HEK293 (cell line): Measurements from ENCODE around the gene VAMP8.

ENCODE experiments used
- CTCF ChIA-PET: fragments of 350-600 bp; formaldehyde crosslinking; extraction: SDS; loops from one replicate; lab custom pipeline; 2021; ENCODE audit warnings: antibody characterized with exemption; lab: Yijun Ruan, JAX
- POLR2A ChIA-PET: fragments of 300-600 bp; formaldehyde crosslinking; extraction: SDS; loops from one replicate; lab custom pipeline; 2020; ENCODE audit warnings: antibody characterized with exemption, inconsistent platforms; lab: Yijun Ruan, JAX
- H3K27ac ChIP-seq: fragments of 200-500 bp; sonication (Bioruptor generic); 2 replicates; pipeline ENCODE4 v1.5.1; 2014; ENCODE audit warnings: low read depth, low read length, control low read depth, inconsistent platforms; ENCODE audit errors: extremely low read depth
- H3K36me3 ChIP-seq, 2 experiments: fragments of 200-500 bp in 1 of 2; sonication (Bioruptor generic) in 1 of 2; 1 replicate in 1 of 2; 2 replicates in 1 of 2; pipeline ENCODE4 v1.5.1; 2014 to 2017; ENCODE audit warnings: inconsistent platforms in 2 of 2, low read length in 2 of 2; ENCODE audit not compliant: control insufficient read depth in 2 of 2, insufficient read depth in 1 of 2
- H3K4me1 ChIP-seq: fragments of 200-500 bp; sonication (Bioruptor generic); 2 replicates; pipeline ENCODE4 v1.5.1; 2014; ENCODE audit warnings: mild to moderate bottlenecking, low read length, inconsistent platforms; ENCODE audit not compliant: control insufficient read depth, insufficient read depth
- H3K4me3 ChIP-seq: 2 replicates; pipeline ENCODE4 v1.5.1; 2011; ENCODE audit warnings: low read depth, mild to moderate bottlenecking, control low read depth, low read length, moderate library complexity
- H3K9me3 ChIP-seq: fragments of 200-500 bp; sonication (Bioruptor generic); 2 replicates; pipeline ENCODE4 v1.5.1; 2014; ENCODE audit warnings: low read depth, low read length, inconsistent platforms; ENCODE audit not compliant: control insufficient read depth, insufficient read depth
- BCL11B ChIP-seq: fragments of 450-650 bp; formaldehyde crosslinking; IDR thresholded peaks from 2 replicates; pipeline ENCODE4 v1.5.1; 2016; ENCODE audit warnings: low read depth, missing biosample characterization, missing genetic modification characterization
- OVOL3 ChIP-seq: fragments of 450-650 bp; formaldehyde crosslinking; IDR thresholded peaks from 2 replicates; pipeline ENCODE4 v1.5.1; 2016; ENCODE audit warnings: missing biosample characterization, missing genetic modification characterization
- ZBTB20 ChIP-seq: fragments of 450-650 bp; formaldehyde crosslinking; IDR thresholded peaks from 2 replicates; pipeline ENCODE4 v1.5.1; 2016; ENCODE audit warnings: missing biosample characterization, missing genetic modification characterization
- ZFP41 ChIP-seq: fragments of 450-650 bp; formaldehyde crosslinking; IDR thresholded peaks from 2 replicates; pipeline ENCODE4 v1.5.1; 2016; ENCODE audit warnings: missing biosample characterization, missing genetic modification characterization, borderline replicate concordance
- ZNF112 ChIP-seq: fragments of 450-650 bp; formaldehyde crosslinking; IDR thresholded peaks from 2 replicates; pipeline ENCODE4 v1.5.0; 2017; ENCODE audit warnings: missing biosample characterization, missing genetic modification characterization
- ZNF146 ChIP-seq: fragments of 450-650 bp; formaldehyde crosslinking; IDR thresholded peaks from 2 replicates; pipeline ENCODE4 v1.5.1; 2016; ENCODE audit warnings: missing biosample characterization, missing genetic modification characterization
- ZNF169 ChIP-seq: fragments of 450-650 bp; formaldehyde crosslinking; IDR thresholded peaks from 2 replicates; pipeline ENCODE4 v1.5.1; 2016; ENCODE audit warnings: missing biosample characterization, missing genetic modification characterization
- ZNF24 ChIP-seq: fragments of 450-650 bp; formaldehyde crosslinking; IDR thresholded peaks from 2 replicates; pipeline ENCODE4 v1.5.1; 2016; ENCODE audit warnings: missing biosample characterization, missing genetic modification characterization
- ZNF292 ChIP-seq: fragments of 450-650 bp; formaldehyde crosslinking; IDR thresholded peaks from 2 replicates; pipeline ENCODE4 v1.5.1; 2016; ENCODE audit warnings: low read depth, missing biosample characterization, missing genetic modification characterization, borderline replicate concordance
- ZNF529 ChIP-seq: fragments of 450-650 bp; formaldehyde crosslinking; IDR thresholded peaks from 2 replicates; pipeline ENCODE4 v1.5.1; 2017; ENCODE audit warnings: missing genetic modification characterization, missing biosample characterization; ENCODE audit not compliant: insufficient replicate concordance
- ZNF600 ChIP-seq: fragments of 450-650 bp; formaldehyde crosslinking; IDR thresholded peaks from 2 replicates; pipeline ENCODE4 v1.5.1; 2016; ENCODE audit warnings: missing biosample characterization, missing genetic modification characterization
- ZNF658 ChIP-seq: fragments of 450-650 bp; formaldehyde crosslinking; IDR thresholded peaks from 2 replicates; pipeline ENCODE4; 2016; ENCODE audit warnings: missing biosample characterization, missing genetic modification characterization
- ZNF664 ChIP-seq: fragments of 450-650 bp; formaldehyde crosslinking; IDR thresholded peaks from 2 replicates; pipeline ENCODE4 v1.5.1; 2016; ENCODE audit warnings: missing biosample characterization, missing genetic modification characterization
- ZNF677 ChIP-seq: fragments of 450-650 bp; IDR thresholded peaks from 2 replicates; pipeline ENCODE4 v1.5.0; 2018; ENCODE audit warnings: missing biosample characterization, mild to moderate bottlenecking, missing genetic modification characterization, moderate library complexity
- ZNF776 ChIP-seq: fragments of 450-650 bp; formaldehyde crosslinking; IDR thresholded peaks from 2 replicates; pipeline ENCODE4 v1.5.0; 2017; ENCODE audit warnings: missing biosample characterization, missing genetic modification characterization, borderline replicate concordance
- TF ChIP-seq, protein P1 (sequence below): fragments of 450-650 bp; formaldehyde crosslinking; IDR thresholded peaks from 2 replicates; pipeline ENCODE4 v1.5.1; 2017; ENCODE audit warnings: missing biosample characterization, missing genetic modification characterization
- TF ChIP-seq, protein P2 (sequence below): fragments of 450-650 bp; formaldehyde crosslinking; IDR thresholded peaks from 2 replicates; pipeline ENCODE4 v1.5.1; 2016; ENCODE audit warnings: missing biosample characterization, missing genetic modification characterization
- TF ChIP-seq, protein P3 (sequence below): fragments of 450-650 bp; formaldehyde crosslinking; IDR thresholded peaks from 2 replicates; pipeline ENCODE4 v1.5.1; 2017; ENCODE audit warnings: missing biosample characterization, mild to moderate bottlenecking, missing genetic modification characterization, moderate library complexity

VAMP8 gene

DNA sequence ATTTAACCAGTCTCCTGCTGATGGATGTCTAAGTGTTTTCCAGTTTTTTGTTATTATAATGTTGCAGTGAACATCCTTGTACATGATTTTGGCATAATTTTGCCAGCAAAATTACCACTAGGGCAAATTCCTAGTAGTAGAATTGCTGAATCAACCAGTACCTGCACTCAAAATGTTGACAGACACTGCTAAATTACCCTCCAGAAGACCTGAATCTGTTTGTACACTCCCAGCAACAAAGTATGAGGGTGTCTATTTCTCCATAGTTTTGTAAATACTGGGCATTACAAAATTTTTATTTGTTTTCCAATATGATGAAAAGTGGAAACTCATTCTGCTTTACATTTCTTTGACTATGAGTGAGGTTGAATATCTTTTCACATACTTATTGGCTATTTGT is 49.6 kb upstream of the VAMP8 start (continued):
- TF ChIP-seq ZNF600 (tag by site-specific recombination) (no peak), ZBTB20 (tag by site-specific recombination) (no peak), ZNF24 (tag by site-specific recombination) (no peak), ZNF776 (no peak), ZNF169 (no peak), ZNF529 (tag by site-specific recombination) (no peak), OVOL3 (tag by site-specific recombination) (no peak), ZNF658 (tag by site-specific recombination) (no peak)
- TF ChIP-seq, protein P1, sequence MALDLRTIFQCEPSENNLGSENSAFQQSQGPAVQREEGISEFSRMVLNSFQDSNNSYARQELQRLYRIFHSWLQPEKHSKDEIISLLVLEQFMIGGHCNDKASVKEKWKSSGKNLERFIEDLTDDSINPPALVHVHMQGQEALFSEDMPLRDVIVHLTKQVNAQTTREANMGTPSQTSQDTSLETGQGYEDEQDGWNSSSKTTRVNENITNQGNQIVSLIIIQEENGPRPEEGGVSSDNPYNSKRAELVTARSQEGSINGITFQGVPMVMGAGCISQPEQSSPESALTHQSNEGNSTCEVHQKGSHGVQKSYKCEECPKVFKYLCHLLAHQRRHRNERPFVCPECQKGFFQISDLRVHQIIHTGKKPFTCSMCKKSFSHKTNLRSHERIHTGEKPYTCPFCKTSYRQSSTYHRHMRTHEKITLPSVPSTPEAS (tag by site-specific recombination): no peak

DNA sequence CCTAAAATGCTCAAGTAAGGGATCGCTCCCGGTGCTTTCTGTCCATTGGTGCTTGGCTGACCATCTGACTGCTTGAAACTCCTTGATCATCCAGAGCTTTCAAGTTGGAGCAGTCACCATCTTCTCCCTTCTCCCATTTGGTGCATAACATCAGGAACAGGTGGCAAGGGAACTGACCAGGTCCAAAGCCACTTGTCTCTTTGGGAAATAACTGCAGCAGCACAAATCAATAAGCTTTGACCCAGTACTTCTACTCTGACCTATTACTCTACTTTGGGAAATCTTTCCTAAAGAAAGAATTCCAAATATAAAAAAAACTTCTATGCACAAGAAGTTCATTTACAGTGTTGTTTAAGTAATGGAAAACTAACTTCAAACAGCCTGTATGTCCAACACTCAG is 49.0 kb upstream of the VAMP8 start:
- H3K36me3 ChIP-seq: no peaks in the 10 kb centered on the region
- H3K27ac ChIP-seq: no peak overlapping the region
- TF ChIP-seq ZNF112 (tag by site-specific recombination) (no peak), ZNF677 (no peak), ZNF529 (tag by site-specific recombination) (no peak), ZFP41 (tag by site-specific recombination) (no peak), ZNF292 (tag by site-specific recombination) (no peak)
- TF ChIP-seq, protein P2, sequence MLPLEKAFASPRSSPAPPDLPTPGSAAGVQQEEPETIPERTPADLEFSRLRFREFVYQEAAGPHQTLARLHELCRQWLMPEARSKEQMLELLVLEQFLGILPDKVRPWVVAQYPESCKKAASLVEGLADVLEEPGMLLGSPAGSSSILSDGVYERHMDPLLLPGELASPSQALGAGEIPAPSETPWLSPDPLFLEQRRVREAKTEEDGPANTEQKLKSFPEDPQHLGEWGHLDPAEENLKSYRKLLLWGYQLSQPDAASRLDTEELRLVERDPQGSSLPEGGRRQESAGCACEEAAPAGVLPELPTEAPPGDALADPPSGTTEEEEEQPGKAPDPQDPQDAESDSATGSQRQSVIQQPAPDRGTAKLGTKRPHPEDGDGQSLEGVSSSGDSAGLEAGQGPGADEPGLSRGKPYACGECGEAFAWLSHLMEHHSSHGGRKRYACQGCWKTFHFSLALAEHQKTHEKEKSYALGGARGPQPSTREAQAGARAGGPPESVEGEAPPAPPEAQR: no peak
- TF ChIP-seq, protein P3, sequence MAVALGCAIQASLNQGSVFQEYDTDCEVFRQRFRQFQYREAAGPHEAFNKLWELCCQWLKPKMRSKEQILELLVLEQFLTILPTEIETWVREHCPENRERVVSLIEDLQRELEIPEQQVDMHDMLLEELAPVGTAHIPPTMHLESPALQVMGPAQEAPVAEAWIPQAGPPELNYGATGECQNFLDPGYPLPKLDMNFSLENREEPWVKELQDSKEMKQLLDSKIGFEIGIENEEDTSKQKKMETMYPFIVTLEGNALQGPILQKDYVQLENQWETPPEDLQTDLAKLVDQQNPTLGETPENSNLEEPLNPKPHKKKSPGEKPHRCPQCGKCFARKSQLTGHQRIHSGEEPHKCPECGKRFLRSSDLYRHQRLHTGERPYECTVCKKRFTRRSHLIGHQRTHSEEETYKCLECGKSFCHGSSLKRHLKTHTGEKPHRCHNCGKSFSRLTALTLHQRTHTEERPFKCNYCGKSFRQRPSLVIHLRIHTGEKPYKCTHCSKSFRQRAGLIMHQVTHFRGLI (tag by site-specific recombination): no peak
- H3K4me1 ChIP-seq: peaks cover 14% of the 10 kb centered on the region
- H3K9me3 ChIP-seq: no peaks in the 10 kb centered on the region
- no peak overlapping the region for H3K4me3 ChIP-seq
- ChIA-PET CTCF (no interaction called here), POLR2A (interaction anchor here (2.0 kb wide), 1 partner anchor 10 kb away, joined by 10 read pairs; the partner anchor contains the start of gene MAT2A)

DNA sequence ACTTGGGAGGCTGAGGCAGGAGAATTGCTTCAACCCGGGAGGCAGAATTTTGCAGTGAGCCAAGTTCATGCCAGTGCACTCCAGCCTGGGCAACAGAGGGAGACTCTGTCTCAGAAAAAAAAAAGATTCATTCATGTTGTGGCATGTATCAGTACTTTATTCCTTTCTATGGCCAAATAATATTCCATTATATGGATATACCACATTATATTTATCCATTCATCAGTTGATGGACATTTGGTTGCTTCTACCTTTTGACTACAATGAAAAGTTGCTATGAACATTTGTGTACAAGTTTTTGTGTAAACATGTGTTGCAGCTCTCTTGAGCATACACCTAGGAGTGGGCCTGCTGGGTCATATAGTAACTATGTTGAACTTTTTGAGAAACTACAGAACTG is 47.6 kb upstream of the VAMP8 start:
- ChIA-PET CTCF (no interaction called here), POLR2A (interaction anchor here (2.0 kb wide), 1 partner anchor 9 kb away, joined by 10 read pairs; the partner anchor contains the start of gene MAT2A)
- TF ChIP-seq BCL11B (no peak), ZNF664 (no peak), ZNF146 (tag by site-specific recombination) (peak; percentile 25; the same call in 1 of the 2 replicates)

More for the DNA sequence above, 47.6 kb upstream of the VAMP8 start:
- no peak overlapping the region for H3K27ac ChIP-seq
- H3K4me3 ChIP-seq: no peak overlapping the region
- no peaks in the 10 kb centered on the region for H3K9me3 ChIP-seq
- no peaks in the 10 kb centered on the region for H3K36me3 ChIP-seq
- peaks cover 5% of the 10 kb centered on the region; the same call in 1 of the 2 replicates for H3K4me1 ChIP-seq
